Mesendoderm (in vitro differentiated cells): ENCODE results near the gene FGF1.

Experiments
- DNase-seq: peaks from one replicate; pipeline ENCODE4 v3.0.0; 2013
- H2AK5ac ChIP-seq: 2 replicates; pipeline ENCODE4 v1.6.1; 2013; ENCODE audit warnings: low read length, inconsistent platforms
- H2BK120ac ChIP-seq: 2 replicates; pipeline ENCODE4 v1.6.1; 2013; ENCODE audit warnings: low read depth, mild to moderate bottlenecking, low read length, moderate library complexity, mixed read lengths
- H2BK15ac ChIP-seq: replicated peaks from 2 replicates; pipeline ENCODE4 v1.6.1; 2013; ENCODE audit warnings: low read depth, mild to moderate bottlenecking, moderate library complexity
- H2BK5ac ChIP-seq: 2 replicates; pipeline ENCODE4 v1.6.1; 2013; ENCODE audit warnings: low read length, inconsistent platforms
- H3K18ac ChIP-seq: 2 replicates; pipeline ENCODE4 v1.6.1; 2013; ENCODE audit warnings: mild to moderate bottlenecking, low read length, mixed read lengths
- H3K23ac ChIP-seq: one replicate; pipeline ENCODE4 v1.6.1; 2013; ENCODE audit warnings: low read length
- H3K27ac ChIP-seq: 2 replicates; pipeline ENCODE4 v1.5.1; 2013; ENCODE audit warnings: low read depth, mild to moderate bottlenecking, inconsistent platforms, low read length, moderate library complexity
- H3K27me3 ChIP-seq: 2 replicates; pipeline ENCODE4 v1.6.1; 2013; ENCODE audit warnings: low read length, control low read depth, mild to moderate bottlenecking, inconsistent platforms; ENCODE audit not compliant: insufficient read depth, poor library complexity
- H3K36me3 ChIP-seq: 2 replicates; pipeline ENCODE4 v1.6.1; 2013; ENCODE audit warnings: low read length, inconsistent platforms; ENCODE audit not compliant: control insufficient read depth, insufficient read depth
- H3K4ac ChIP-seq: one replicate; pipeline ENCODE4 v1.6.1; 2013; ENCODE audit warnings: low read depth, mild to moderate bottlenecking, low read length, moderate library complexity
- H3K4me1 ChIP-seq: 2 replicates; pipeline ENCODE4 v1.6.1; 2013; ENCODE audit warnings: low read depth, low read length, inconsistent platforms; ENCODE audit not compliant: control insufficient read depth
- H3K4me2 ChIP-seq: 2 replicates; pipeline ENCODE4 v1.6.1; 2013; ENCODE audit warnings: low read length
- H3K4me3 ChIP-seq: 2 replicates; pipeline ENCODE4 v1.5.1; 2013; ENCODE audit warnings: mild to moderate bottlenecking, low read length
- H3K56ac ChIP-seq: one replicate; pipeline ENCODE4 v1.6.1; 2013; ENCODE audit warnings: low read length
- H3K79me1 ChIP-seq: 2 replicates; pipeline ENCODE4 v1.6.1; 2013; ENCODE audit warnings: low read length, inconsistent platforms
- H3K79me2 ChIP-seq: 2 replicates; pipeline ENCODE4 v1.6.1; 2013; ENCODE audit warnings: mild to moderate bottlenecking, low read length; ENCODE audit not compliant: control insufficient read depth, insufficient read depth
- H3K9ac ChIP-seq: 2 replicates; pipeline ENCODE4 v1.6.1; 2013; ENCODE audit warnings: low read length, inconsistent platforms
- H4K5ac ChIP-seq: one replicate; pipeline ENCODE4 v1.6.1; 2013; ENCODE audit warnings: low read length
- H4K8ac ChIP-seq: one replicate; pipeline ENCODE4 v1.6.1; 2013; ENCODE audit warnings: low read depth, mild to moderate bottlenecking, control low read depth, low read length, moderate library complexity
- WGBS: extraction: QIAGEN DNeasy Blood & Tissue Kit; methylation state at CpG from one replicate; pipeline ENCODE4 v1.1.7; 2013; ENCODE audit warnings: low lambda C conversion rate, missing lambda C conversion rate; ENCODE audit not compliant: insufficient coverage; ENCODE audit errors: extremely low coverage; 5-methylcytosine and 5-hydroxymethylcytosine counted together

Gene FGF1

GRCh38 chr5:142679744-142680143 lies 6.1 kb downstream of the FGF1 start:
- Histone ChIP-seq H3K4ac (no peak overlapping the region), H3K4me3 (no peak overlapping the region), H4K5ac (no peak overlapping the region), H3K36me3 (no peaks in the 10 kb centered on the region), H2BK15ac (no peak overlapping the region), H3K18ac (no peak overlapping the region), H3K79me2 (no peaks in the 10 kb centered on the region), H2BK120ac (no peak overlapping the region), H2AK5ac (no peak overlapping the region), H3K9ac (no peak overlapping the region), H3K27ac (no peak overlapping the region), H3K79me1 (no peaks in the 10 kb centered on the region), H3K4me1 (peaks cover 2% of the 10 kb centered on the region), H3K27me3 (no peaks in the 10 kb centered on the region), H4K8ac (no peak overlapping the region), H3K4me2 (no peak overlapping the region), H3K23ac (no peak overlapping the region), H2BK5ac (no peak overlapping the region), H3K56ac (no peak overlapping the region)
- no peak for DNase-seq
- no CpG with 5 or more reads among the region's 2 CpGs for WGBS

- no peak overlapping the region for H3K4ac ChIP-seq
- H4K8ac ChIP-seq: no peak overlapping the region
- H3K4me3 ChIP-seq: no peak overlapping the region
- H2BK120ac ChIP-seq: no peak overlapping the region
- no CpG with 5 or more reads among the region's 4 CpGs for WGBS
- H3K56ac ChIP-seq: no peak overlapping the region
- H2BK15ac ChIP-seq: no peak overlapping the region
- H3K79me1 ChIP-seq: no peaks in the 10 kb centered on the region
- H3K18ac ChIP-seq: no peak overlapping the region
- no peak overlapping the region for H3K9ac ChIP-seq
- no peaks in the 10 kb centered on the region for H3K27me3 ChIP-seq
- DNase-seq: no peak
- H2AK5ac ChIP-seq: no peak overlapping the region
- no peak overlapping the region for H3K27ac ChIP-seq
- H3K4me1 ChIP-seq: no peaks in the 10 kb centered on the region
- no peaks in the 10 kb centered on the region for H3K79me2 ChIP-seq
- H2BK5ac ChIP-seq: no peak overlapping the region
- H3K4me2 ChIP-seq: no peak overlapping the region
- no peak overlapping the region for H4K5ac ChIP-seq
- H3K23ac ChIP-seq: no peak overlapping the region
- H3K36me3 ChIP-seq: no peaks in the 10 kb centered on the region
These were observed 7.4 kb downstream of the FGF1 start for GRCh38 chr5:142678529-142678928.

- H3K9ac ChIP-seq: no peak overlapping the region
- H3K79me2 ChIP-seq: no peaks in the 10 kb centered on the region
- H4K8ac ChIP-seq: no peak overlapping the region
- no peak overlapping the region for H2BK15ac ChIP-seq
- H3K79me1 ChIP-seq: no peaks in the 10 kb centered on the region
- no peak overlapping the region for H3K23ac ChIP-seq
- H3K4me2 ChIP-seq: no peak overlapping the region
- H3K4ac ChIP-seq: no peak overlapping the region
- H2BK120ac ChIP-seq: no peak overlapping the region
- H4K5ac ChIP-seq: no peak overlapping the region
- no peak overlapping the region for H3K18ac ChIP-seq
- H3K36me3 ChIP-seq: no peaks in the 10 kb centered on the region
- DNase-seq: no peak
- H2BK5ac ChIP-seq: no peak overlapping the region
- H3K4me1 ChIP-seq: no peaks in the 10 kb centered on the region
- H3K4me3 ChIP-seq: no peak overlapping the region
- no peak overlapping the region for H3K56ac ChIP-seq
- WGBS: no CpG with 5 or more reads among the region's 2 CpGs
- no peak overlapping the region for H2AK5ac ChIP-seq
- no peak overlapping the region for H3K27ac ChIP-seq
- no peaks in the 10 kb centered on the region for H3K27me3 ChIP-seq
These were observed 8.7 kb downstream of the FGF1 start for GRCh38 chr5:142677198-142677597.

- H2BK5ac ChIP-seq: no peak overlapping the region
- H3K79me2 ChIP-seq: no peaks in the 10 kb centered on the region
- H3K4me1 ChIP-seq: no peaks in the 10 kb centered on the region
- H3K36me3 ChIP-seq: no peaks in the 10 kb centered on the region
- H3K4ac ChIP-seq: no peak overlapping the region
- H2BK120ac ChIP-seq: no peak overlapping the region
- H3K27me3 ChIP-seq: no peaks in the 10 kb centered on the region
- no peak overlapping the region for H3K4me3 ChIP-seq
- no peak overlapping the region for H3K9ac ChIP-seq
- no peak overlapping the region for H3K27ac ChIP-seq
- no peak overlapping the region for H4K5ac ChIP-seq
- no peak overlapping the region for H3K56ac ChIP-seq
- no peak overlapping the region for H2BK15ac ChIP-seq
- no peak overlapping the region for H3K4me2 ChIP-seq
- WGBS: no CpG with 5 or more reads among the region's 4 CpGs
- H4K8ac ChIP-seq: no peak overlapping the region
- H2AK5ac ChIP-seq: no peak overlapping the region
- H3K79me1 ChIP-seq: no peaks in the 10 kb centered on the region
- DNase-seq: no peak
- H3K18ac ChIP-seq: no peak overlapping the region
- H3K23ac ChIP-seq: no peak overlapping the region
These were observed 9.6 kb downstream of the FGF1 start for GRCh38 chr5:142676318-142676717.

GRCh38 chr5:142674531-142675469 lies 11.1 kb downstream of the FGF1 start:
- H4K5ac ChIP-seq: no peak overlapping the region
- no peak overlapping the region for H3K23ac ChIP-seq
- no peak overlapping the region for H3K27ac ChIP-seq
- H3K79me2 ChIP-seq: no peaks in the 10 kb centered on the region
- H3K79me1 ChIP-seq: no peaks in the 10 kb centered on the region
- no peak overlapping the region for H3K18ac ChIP-seq
- no peaks in the 10 kb centered on the region for H3K36me3 ChIP-seq
- no peak overlapping the region for H2AK5ac ChIP-seq
- no peak overlapping the region for H2BK5ac ChIP-seq
- no peaks in the 10 kb centered on the region for H3K4me1 ChIP-seq
- no peak overlapping the region for H3K4ac ChIP-seq
- H2BK120ac ChIP-seq: no peak overlapping the region
- no peak for DNase-seq
- no peaks in the 10 kb centered on the region for H3K27me3 ChIP-seq
- H2BK15ac ChIP-seq: no peak overlapping the region
- no peak overlapping the region for H4K8ac ChIP-seq
- no peak overlapping the region for H3K4me3 ChIP-seq
- WGBS: no CpG with 5 or more reads among the region's 22 CpGs
- no peak overlapping the region for H3K56ac ChIP-seq
- H3K4me2 ChIP-seq: no peak overlapping the region
- no peak overlapping the region for H3K9ac ChIP-seq

GRCh38 chr5:142671801-142672200 lies 14.1 kb downstream of the FGF1 start:
- H3K27ac ChIP-seq: no peak overlapping the region
- no peaks in the 10 kb centered on the region for H3K79me2 ChIP-seq
- no peak overlapping the region for H2BK120ac ChIP-seq
- no peaks in the 10 kb centered on the region for H3K79me1 ChIP-seq
- H3K4me1 ChIP-seq: no peaks in the 10 kb centered on the region
- no peak overlapping the region for H3K4ac ChIP-seq
- H2BK5ac ChIP-seq: no peak overlapping the region
- no peak overlapping the region for H2AK5ac ChIP-seq
- H3K23ac ChIP-seq: no peak overlapping the region
- H3K4me3 ChIP-seq: no peak overlapping the region
- WGBS: no CpG with 5 or more reads among the region's 1 CpG
- H2BK15ac ChIP-seq: no peak overlapping the region
- H3K9ac ChIP-seq: no peak overlapping the region
- H3K27me3 ChIP-seq: no peaks in the 10 kb centered on the region
- H4K5ac ChIP-seq: no peak overlapping the region
- H3K56ac ChIP-seq: no peak overlapping the region
- no peak overlapping the region for H3K4me2 ChIP-seq
- H3K36me3 ChIP-seq: no peaks in the 10 kb centered on the region
- no peak overlapping the region for H3K18ac ChIP-seq
- DNase-seq: no peak
- H4K8ac ChIP-seq: no peak overlapping the region
